ENCODE results near the gene CCT8. TPM values are rescaled to one million over a fixed set of nuclear protein-coding genes. Genes with fewer than 3 reads are reported as not detected.
A peak's percentile ranks its signal among the peaks of the same experiment; 100 is the strongest.

The CCT8 gene
- total and polyA plus RNA-seq, 9 of the 15 experiments (the other 6 are each of a cell fraction or from before 2014, with no cell fraction given), result 451 to 1,153 (median 677) TPM

- H3K4me1 ChIP-seq (replicated peaks in 1 of 2; ENCODE audit: control insufficient read depth in 2 of 2, insufficient read depth in 2 of 2, low read length in 2 of 2), result peaks cover 2 to 3% of the 10 kb centered on the region in 2 experiments; a peak in 2 of 5 replicates
- POLR2A ChIA-PET, result interaction anchor here (2.0 to 2.6 kb wide), 2 partner anchors 9 to 11 kb away, joined by 4 to 9 read pairs; no protein-coding TSS in a partner anchor
- H3K27ac ChIP-seq (ENCODE audit: extremely low read depth, low read depth, low read length), result no peak overlapping the region
- no peak for FAIRE-seq
- 0 out of 2 replicates have a peak, but pooled peaks cover 3% of the 10 kb centered on the region for H3K9me3 ChIP-seq (replicated peaks; ENCODE audit: control insufficient read depth, insufficient read depth, low read depth, low read length)
- H3K36me3 ChIP-seq (ENCODE audit: control insufficient read depth, insufficient read depth, low read length), result no peaks in the 10 kb centered on the region
- peaks cover 13 to 29% of the 10 kb centered on the region in 2 experiments; a peak in 3 of 5 replicates for H3K27me3 ChIP-seq (ENCODE audit: control insufficient read depth in 2 of 2, insufficient read depth in 2 of 2, low read length in 2 of 2)
- ATAC-seq, result no peak; the same call in 2 of the 3 replicates
- H3K9me1 ChIP-seq (ENCODE audit: control insufficient read depth, insufficient read depth, low read length), result no peaks in the 10 kb centered on the region
- no peak overlapping the region for H3K9ac ChIP-seq (ENCODE audit: insufficient read depth in 1 of 2, low read depth in 2 of 2, low read length in 2 of 2)
- TF ChIP-seq CTCF (IDR thresholded peaks at IDR 0.05 in 2 of 3, conservative IDR thresholded peaks at IDR 0.05 in 1 of 3; ENCODE audit: insufficient read depth in 2 of 3, low read depth in 1 of 3, low read length in 3 of 3) (0 out of 6 replicates have a peak, but pooled peaks of 1 of the 3 experiments have one; percentile 20), RFX1 (IDR thresholded peaks at IDR 0.05) (no peak), MGA (IDR thresholded peaks at IDR 0.05) (0 out of 2 replicates have a peak, but pooled peaks have one; percentile 18), L3MBTL2 (IDR thresholded peaks at IDR 0.05) (peak; percentile 21; the same call in 1 of the 2 replicates)
- no peaks in the 10 kb centered on the region for H3K79me2 ChIP-seq (ENCODE audit: control insufficient read depth, insufficient read depth, low read length)
- no peak overlapping the region for H3K4me3 ChIP-seq
- WGBS (ENCODE audit: insufficient coverage, low coverage, missing lambda C conversion rate), result 20% methylated on average over 7 of the region's 7 CpGs
- CTCF ChIA-PET (ENCODE audit: low intra/inter-chr PET ratio), result no interaction called here
- no TSS peak for BruUV-seq (replicated peaks)
- in situ Hi-C loops (cut with MboI), result loop anchor here (25.0 kb wide), 1 partner anchor 1983 kb away; no protein-coding TSS in a partner anchor
- DNase-seq (ENCODE audit: extremely low read depth in 1 of 4, low spot score in 3 of 4), result no peak
- no peaks in the 10 kb centered on the region for H4K20me1 ChIP-seq (replicated peaks; ENCODE audit: control insufficient read depth, insufficient read depth, low read length)
- intact Hi-C loops (cut with micrococcal nuclease), result no loop called here
- H2AFZ ChIP-seq (ENCODE audit: low read depth, low read length), result no peak overlapping the region
- H3K4me2 ChIP-seq (ENCODE audit: insufficient read depth, low read length), result no peak overlapping the region
Observed at GRCh38 chr21:29104239-29104708, 30.8 kb upstream of the CCT8 start.

Measured in K562 (cell line).